HepG2 (cell line): ENCODE measurements around the gene TGM2. TPM values are rescaled to one million over a fixed set of nuclear protein-coding genes. Genes with fewer than 3 reads are reported as not detected.
A peak's percentile ranks its signal among the peaks of the same experiment; 100 is the strongest.

ENCODE experiments used
- GFI1 ChIP-seq: sonication (generic); formaldehyde crosslinking; IDR thresholded peaks from 2 replicates; pipeline ENCODE4 v1.5.0; 2020; ENCODE audit warnings: missing genetic modification reagents, mild to moderate bottlenecking, borderline replicate concordance
- HNF4G ChIP-seq, 2 experiments: sonication (generic) in 1 of 2; formaldehyde crosslinking in 1 of 2; IDR thresholded peaks; 2 replicates each; pipeline versions ENCODE4 v1.4.0 to v1.6.1; 2011 to 2020; ENCODE audit warnings: borderline replicate concordance in 2 of 2, low read depth in 2 of 2, mild to moderate bottlenecking in 2 of 2, low read length in 1 of 2, missing genetic modification reagents in 1 of 2, moderate library complexity in 1 of 2
- MXD4 ChIP-seq: IDR thresholded peaks from 2 replicates; pipeline ENCODE4 v1.6.1; 2016; ENCODE audit warnings: mild to moderate bottlenecking, missing biosample characterization, missing genetic modification reagents
- SOX13 ChIP-seq, 3 experiments: fragments of 450-650 bp in 1 of 3; sonication (generic) in 1 of 3; formaldehyde crosslinking in 1 of 3; IDR thresholded peaks in 2 of 3; conservative IDR thresholded peaks in 1 of 3; 2 replicates each; pipeline versions ENCODE4 v1.5.0 to v1.6.1; 2016 to 2020; ENCODE audit warnings: antibody characterized with exemption in 1 of 3, mild to moderate bottlenecking in 1 of 3, missing compliant biosample characterization in 1 of 3, missing genetic modification reagents in 1 of 3, moderate library complexity in 1 of 3
- TOPORS ChIP-seq: sonication (generic); formaldehyde crosslinking; IDR thresholded peaks from 2 replicates; pipeline ENCODE4 v1.8.0; 2023; ENCODE audit warnings: mild to moderate bottlenecking, missing genetic modification reagents
- TRAFD1 ChIP-seq: sonication (generic); formaldehyde crosslinking; IDR thresholded peaks from 2 replicates; pipeline ENCODE4 v1.5.1; 2020; ENCODE audit warnings: missing genetic modification reagents, mild to moderate bottlenecking, borderline replicate concordance
- ZBTB39 ChIP-seq: sonication (generic); formaldehyde crosslinking; IDR thresholded peaks from 2 replicates; pipeline ENCODE4 v1.5.0; 2020; ENCODE audit warnings: missing genetic modification reagents
- ZNF263 ChIP-seq: sonication (generic); formaldehyde crosslinking; IDR thresholded peaks from 2 replicates; pipeline ENCODE4 v1.4.0; 2020; ENCODE audit warnings: missing genetic modification reagents
- ZNF362 ChIP-seq: sonication (generic); formaldehyde crosslinking; IDR thresholded peaks from 2 replicates; pipeline ENCODE4 v1.4.0; 2020; ENCODE audit warnings: missing genetic modification reagents, mild to moderate bottlenecking, borderline replicate concordance
- ZNF737 ChIP-seq: sonication (generic); formaldehyde crosslinking; IDR thresholded peaks from 2 replicates; pipeline ENCODE4 v1.5.0; 2020; ENCODE audit warnings: missing genetic modification reagents, mild to moderate bottlenecking, borderline replicate concordance
- polyA plus RNA-seq, 8 experiments: library from polyadenylated mRNA; depleted of rRNA in 3 of 8; stranded (reverse) in 7 of 8; unstranded in 1 of 8; fragments of >200 nt; fragmentation: Illumina TruSeq in 4 of 8; extraction: Trizol in 4 of 8; gene quantifications; 2 replicates each; pipeline versions ENCODE4 v1.2.1 to v1.2.3, GENCODE V29; 2011 to 2016; ENCODE audit warnings: low read depth in 4 of 8, missing spikeins in 1 of 8, mixed read lengths in 1 of 8; ENCODE audit not compliant: insufficient read depth in 1 of 8
- total RNA-seq, 5 experiments: library from RNA; depleted of rRNA; stranded (reverse); fragments of >200 nt; fragmentation: Illumina TruSeq; extraction: Trizol; gene quantifications; 2 replicates each; pipeline ENCODE4 v1.2.3, GENCODE V29; 2016; ENCODE audit warnings: low read depth in 1 of 5
- TF ChIP-seq, protein P1 (sequence below): sonication (generic); formaldehyde crosslinking; conservative IDR thresholded peaks from 2 replicates; pipeline ENCODE4 v1.8.0; 2022; ENCODE audit warnings: missing genetic modification reagents
- TF ChIP-seq, protein P2 (sequence below): IDR thresholded peaks from 2 replicates; pipeline ENCODE4 v1.6.1; 2016; ENCODE audit warnings: missing biosample characterization, missing genetic modification reagents, low read depth

Gene TGM2
- total and polyA plus RNA-seq, 2 of the 13 experiments (the other 11 are each of a cell fraction or from before 2014, with no cell fraction given), result 4.2 to 46.4 TPM

GRCh38 chr20:38143646-38144554 is 21.2 kb downstream of the TGM2 start (continued):
- TF ChIP-seq, protein P1, sequence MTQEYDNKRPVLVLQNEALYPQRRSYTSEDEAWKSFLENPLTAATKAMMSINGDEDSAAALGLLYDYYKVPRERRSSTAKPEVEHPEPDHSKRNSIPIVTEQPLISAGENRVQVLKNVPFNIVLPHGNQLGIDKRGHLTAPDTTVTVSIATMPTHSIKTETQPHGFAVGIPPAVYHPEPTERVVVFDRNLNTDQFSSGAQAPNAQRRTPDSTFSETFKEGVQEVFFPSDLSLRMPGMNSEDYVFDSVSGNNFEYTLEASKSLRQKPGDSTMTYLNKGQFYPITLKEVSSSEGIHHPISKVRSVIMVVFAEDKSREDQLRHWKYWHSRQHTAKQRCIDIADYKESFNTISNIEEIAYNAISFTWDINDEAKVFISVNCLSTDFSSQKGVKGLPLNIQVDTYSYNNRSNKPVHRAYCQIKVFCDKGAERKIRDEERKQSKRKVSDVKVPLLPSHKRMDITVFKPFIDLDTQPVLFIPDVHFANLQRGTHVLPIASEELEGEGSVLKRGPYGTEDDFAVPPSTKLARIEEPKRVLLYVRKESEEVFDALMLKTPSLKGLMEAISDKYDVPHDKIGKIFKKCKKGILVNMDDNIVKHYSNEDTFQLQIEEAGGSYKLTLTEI (CRISPR knock-in tag), result no peak
- TF ChIP-seq, protein P2, sequence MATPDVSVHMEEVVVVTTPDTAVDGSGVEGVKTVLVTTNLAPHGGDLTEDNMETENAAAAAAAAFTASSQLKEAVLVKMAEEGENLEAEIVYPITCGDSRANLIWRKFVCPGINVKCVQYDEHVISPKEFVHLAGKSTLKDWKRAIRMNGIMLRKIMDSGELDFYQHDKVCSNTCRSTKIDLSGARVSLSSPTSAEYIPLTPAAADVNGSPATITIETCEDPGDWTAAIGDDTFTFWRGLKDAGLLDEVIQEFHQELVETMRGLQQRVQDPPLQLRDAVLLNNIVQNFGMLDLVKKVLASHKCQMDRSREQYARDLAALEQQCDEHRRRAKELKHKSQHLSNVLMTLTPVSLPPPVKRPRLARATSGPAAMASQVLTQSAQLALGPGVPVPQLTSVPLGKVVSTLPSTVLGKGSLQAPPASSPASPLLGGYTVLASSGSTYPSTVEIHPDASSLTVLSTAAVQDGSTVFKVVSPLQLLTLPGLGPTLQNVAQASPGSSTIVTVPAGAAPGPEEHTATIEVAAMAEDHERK (CRISPR knock-in tag), result no peak
- TF ChIP-seq GFI1, result no peak
- TF ChIP-seq ZNF362 (CRISPR knock-in tag), result no peak
- peak; percentile 56; the same call in 1 of the 2 replicates for TF ChIP-seq TRAFD1 (CRISPR knock-in tag)
- no peak for TF ChIP-seq SOX13 (IDR thresholded peaks at IDR 0.05)
- peak in 1 of 2 experiments; percentile 47; a peak in 1 of 4 replicates for TF ChIP-seq SOX13 (CRISPR knock-in tag; conservative IDR thresholded peaks at IDR 0.05 in 1 of 2, IDR thresholded peaks at IDR 0.05 in 1 of 2)
- TF ChIP-seq ZBTB39 (CRISPR knock-in tag), result no peak; the same call in 1 of the 2 replicates
- peak; percentile 94 for TF ChIP-seq HNF4G (IDR thresholded peaks at IDR 0.05; ENCODE audit: borderline replicate concordance, low read depth, low read length)
- TF ChIP-seq HNF4G (CRISPR knock-in tag; IDR thresholded peaks at IDR 0.05; ENCODE audit: borderline replicate concordance, low read depth), result peak; percentile 64; the same call in 1 of the 2 replicates
- no peak for TF ChIP-seq ZNF737 (CRISPR knock-in tag)
- no peak for TF ChIP-seq TOPORS (CRISPR knock-in tag)
- TF ChIP-seq MXD4, result no peak; the same call in 1 of the 2 replicates
- TF ChIP-seq ZNF263 (CRISPR knock-in tag), result peak; percentile 16; the same call in 1 of the 2 replicates
